B cell (primary cell): Measurements from ENCODE around the gene NCLN. TPM values are rescaled to one million over a fixed set of nuclear protein-coding genes. Genes with fewer than 3 reads are reported as not detected.

Experiments
- ATAC-seq: fragments of 200-7000 bp; cut with Tn5 transposase; one replicate; pipeline ENCODE4 v1.10.0; 2021; ENCODE audit warnings: low read depth, mild to moderate bottlenecking, moderate number of reproducible peaks, moderate library complexity
- CTCF ChIA-PET: fragments of 350-600 bp; sonication (Branson Sonifier 250); formaldehyde crosslinking; loops from one replicate; lab custom pipeline; 2021; ENCODE audit warnings: antibody characterized with exemption, inconsistent platforms; lab: Charles Lee
- POLR2A ChIA-PET: fragments of 350-600 bp; sonication (Branson Sonifier 250); formaldehyde crosslinking; loops from one replicate; lab custom pipeline; 2021; ENCODE audit warnings: antibody characterized with exemption; lab: Charles Lee
- DNase-seq: peaks from one replicate; pipeline ENCODE4 v3.0.0; 2013
- H2AFZ ChIP-seq: 2 replicates; pipeline ENCODE4 v1.6.1; 2012; ENCODE audit warnings: mild to moderate bottlenecking, low read depth, low read length; ENCODE audit not compliant: insufficient read depth, poor library complexity, severe bottlenecking
- H3K27ac ChIP-seq, 2 donors: 1 replicate in 1 of 2; 2 replicates in 1 of 2; pipeline ENCODE4 v1.5.1; 2012 to 2013; ENCODE audit warnings: low read length in 2 of 2, mild to moderate bottlenecking in 2 of 2, moderate library complexity in 1 of 2
- H3K27me3 ChIP-seq, 4 experiments: fragments of 200-600 bp in 1 of 4; sonication (generic) in 1 of 4; replicated peaks in 1 of 4; 1 replicate in 2 of 4; 2 replicates in 2 of 4; pipeline versions ENCODE4 v1.6.1 to v1.7.0; 2013 to 2016; ENCODE audit warnings: low read length in 3 of 4, mild to moderate bottlenecking in 2 of 4, mixed read lengths in 1 of 4, moderate library complexity in 1 of 4; ENCODE audit not compliant: insufficient read depth in 4 of 4, control insufficient read depth in 3 of 4; ENCODE audit errors: control extremely low read depth in 1 of 4
- H3K36me3 ChIP-seq, 2 experiments: replicated peaks in 1 of 2; 1 replicate in 1 of 2; 2 replicates in 1 of 2; pipeline versions ENCODE4 v1.6.1 to v1.7.1; 2013; ENCODE audit warnings: low read length in 1 of 2; ENCODE audit not compliant: insufficient read depth in 2 of 2, control insufficient read depth in 1 of 2; ENCODE audit errors: control extremely low read depth in 1 of 2, extremely low read depth in 1 of 2
- H3K4me1 ChIP-seq, 2 donors: fragments of 200-600 bp in 1 of 2; sonication (generic) in 1 of 2; 1 replicate in 1 of 2; 2 replicates in 1 of 2; pipeline versions ENCODE4 v1.5.1 to v1.6.1; 2013 to 2017; ENCODE audit warnings: low read length in 2 of 2; ENCODE audit not compliant: control insufficient read depth in 2 of 2, insufficient read depth in 2 of 2
- H3K4me2 ChIP-seq: replicated peaks from 2 replicates; pipeline ENCODE3; 2012; ENCODE audit warnings: mild to moderate bottlenecking, low read depth, low read length; ENCODE audit not compliant: poor library complexity, severe bottlenecking
- H3K4me3 ChIP-seq, 5 experiments: fragments of 200-600 bp in 1 of 5; sonication (generic) in 1 of 5; 1 replicate in 3 of 5; 2 replicates in 2 of 5; pipeline versions ENCODE4 v1.5.1 to v1.7.0; 2011 to 2016; ENCODE audit warnings: low read length in 4 of 5, mild to moderate bottlenecking in 4 of 5, low read depth in 2 of 5, control low read depth in 1 of 5, moderate library complexity in 1 of 5; ENCODE audit not compliant: insufficient read depth in 1 of 5; ENCODE audit errors: control extremely low read depth in 1 of 5, extremely low read depth in 1 of 5
- H3K79me2 ChIP-seq: fragments of 200-600 bp; sonication (generic); one replicate; pipeline ENCODE4 v1.6.0; 2016; ENCODE audit warnings: low read length; ENCODE audit not compliant: control insufficient read depth, insufficient read depth
- H3K9ac ChIP-seq: fragments of 200-600 bp; sonication (generic); 2 replicates; pipeline ENCODE4 v1.6.1; 2017; ENCODE audit warnings: mild to moderate bottlenecking, low read length, moderate library complexity
- H3K9me3 ChIP-seq, 3 donors: one replicate each; pipeline versions ENCODE4 v1.6.1 to v1.7.1; 2013; ENCODE audit warnings: low read length in 2 of 3; ENCODE audit not compliant: control insufficient read depth in 2 of 3, insufficient read depth in 1 of 3; ENCODE audit errors: control extremely low read depth in 1 of 3
- H4K20me1 ChIP-seq: 2 replicates; pipeline ENCODE4 v1.6.0; 2012; ENCODE audit warnings: mild to moderate bottlenecking, low read length; ENCODE audit not compliant: insufficient read depth, control insufficient read depth, poor library complexity, severe bottlenecking
- H3K27ac Mint-ChIP-seq: one replicate; pipeline ENCODE4 v1.8.0; 2021; ENCODE audit warnings: mixed read lengths
- H3K27me3 Mint-ChIP-seq: one replicate; pipeline ENCODE4 v1.8.0; 2021; ENCODE audit warnings: mixed read lengths
- H3K4me1 Mint-ChIP-seq: one replicate; pipeline ENCODE4 v1.8.0; 2021; ENCODE audit warnings: mixed read lengths
- H3K4me3 Mint-ChIP-seq: one replicate; pipeline ENCODE4 v1.8.0; 2021; ENCODE audit warnings: mixed read lengths
- H3K9me3 Mint-ChIP-seq: one replicate; pipeline ENCODE4 v1.8.0; 2022; ENCODE audit warnings: mixed read lengths; ENCODE audit not compliant: insufficient read depth
- CTCF ChIP-seq: fragments of 200-600 bp; IDR thresholded peaks from one replicate; pipeline ENCODE4 v1.8.0; 2022; ENCODE audit warnings: antibody characterized with exemption, mild to moderate bottlenecking
- EZH2 ChIP-seq: IDR thresholded peaks from 2 replicates; pipeline ENCODE4 v1.6.1; 2012; ENCODE audit warnings: borderline replicate concordance, low read depth, mild to moderate bottlenecking, moderate library complexity, low read length; ENCODE audit not compliant: insufficient read depth, poor library complexity, severe bottlenecking
- WGBS: methylation state at CpG from one replicate; pipeline ENCODE4 v1.1.5; 2013; ENCODE audit warnings: missing lambda C conversion rate; ENCODE audit not compliant: insufficient coverage; 5-methylcytosine and 5-hydroxymethylcytosine counted together
- intact Hi-C: fragments of 100-400 bp; cut with micrococcal nuclease; formaldehyde crosslinking; loops from one replicate; pipeline ENCODE4 v1.10.0; 2022
- polyA plus RNA-seq: library from polyadenylated mRNA; depleted of rRNA; stranded (reverse); fragments of >200 nt; gene quantifications from 2 replicates; pipeline ENCODE4 v1.2.3, GENCODE V29; 2012
- total RNA-seq, 2 donors: library from RNA; stranded (reverse); fragments of 120-200 nt in 1 of 2; gene quantifications; 1 replicate in 1 of 2; 2 replicates in 1 of 2; pipeline versions ENCODE4 v1.2.3 to v1.2.4, GENCODE V29; 2013 to 2022

The NCLN gene
- total and polyA plus RNA-seq, 2 donors (not counting 1 experiment from before 2014, with no cell fraction given) = 55.0 to 82.0 TPM

GRCh38 chr19:3135961-3136683 lies 49.6 kb upstream of the NCLN start, which contains the start of gene GNA15:
TSS of gene GNA15 (plus strand) at chr19:3136033. CDS start at chr19:3136451, 418 bp downstream.
- WGBS = 2% methylated on average over 30 of the region's 40 CpGs
- peak within 1 kb of the TSS; percentile 29 for H3K4me3 Mint-ChIP-seq
- DNase-seq (peak; percentile 68), ATAC-seq (peak; percentile 41)
- peaks cover 31% of the 10 kb centered on the region for H3K4me1 Mint-ChIP-seq
- no peak within 1 kb of the TSS for H3K27ac Mint-ChIP-seq
- peak within 1 kb of the TSS; percentile 48 for H3K9ac ChIP-seq
- no peaks in the 10 kb centered on the region for H3K9me3 Mint-ChIP-seq
- peaks cover 7% of the 10 kb centered on the region for H3K27me3 Mint-ChIP-seq
- H2AFZ ChIP-seq = peak within 1 kb of the TSS; percentile 54
- no peaks in the 10 kb centered on the region for H3K79me2 ChIP-seq
- intact Hi-C loops = no loop called here
- H4K20me1 ChIP-seq = no peaks in the 10 kb centered on the region
- POLR2A ChIA-PET = interaction anchor here (0.7 kb wide), 1 partner anchor 41 kb away, joined by 3 read pairs; no protein-coding TSS in a partner anchor
- no peak within 1 kb of the TSS for H3K27ac ChIP-seq
- H3K4me2 ChIP-seq = peak within 1 kb of the TSS; percentile 79
- peaks cover 36 to 37% of the 10 kb centered on the region in 2 donors for H3K4me1 ChIP-seq
- no peak for TF ChIP-seq EZH2
- peak within 1 kb of the TSS; percentile 2 to 41 (median 20) for H3K4me3 ChIP-seq
- peaks cover 0 to 28% (median 12%) of the 10 kb centered on the region in 4 experiments for H3K27me3 ChIP-seq
- CTCF ChIA-PET = interaction anchor here (1.2 to 1.9 kb wide), 3 partner anchors 8 to 27 kb away, joined by 3 to 6 read pairs (median 5); no protein-coding TSS in a partner anchor
- no peaks in the 10 kb centered on the region for H3K36me3 ChIP-seq
- H3K9me3 ChIP-seq = no peaks in the 10 kb centered on the region

- Mint-ChIP-seq H3K27me3 (peaks cover 7% of the 10 kb centered on the region), H3K27ac (no peak overlapping the region), H3K4me3 (peak overlapping the region; percentile 29), H3K4me1 (peaks cover 31% of the 10 kb centered on the region), H3K9me3 (no peaks in the 10 kb centered on the region)
- WGBS = 25% methylated on average over 13 of the region's 16 CpGs
- Histone ChIP-seq H4K20me1 (no peaks in the 10 kb centered on the region), H3K4me3 (peak overlapping the region in 1 of 5 experiments; percentile 7), H3K27ac (no peak overlapping the region), H2AFZ (peak overlapping the region; percentile 54), H3K79me2 (no peaks in the 10 kb centered on the region), H3K4me2 (peak overlapping the region; percentile 79), H3K36me3 (no peaks in the 10 kb centered on the region), H3K9me3 (no peaks in the 10 kb centered on the region), H3K4me1 (peaks cover 41% of the 10 kb centered on the region in 2 donors), H3K27me3 (peaks cover 0 to 28% (median 12%) of the 10 kb centered on the region in 4 experiments), H3K9ac (peak overlapping the region; percentile 48)
- no peak for ATAC-seq
- intact Hi-C loops = no loop called here
- TF ChIP-seq EZH2 (no peak), CTCF (no peak)
- ChIA-PET POLR2A (no interaction called here), CTCF (interaction anchor here (0.8 to 1.2 kb wide), 2 partner anchors 8 to 11 kb away, joined by 3 to 6 read pairs; no protein-coding TSS in a partner anchor)
- no peak for DNase-seq
These were observed 49.1 kb upstream of the NCLN start for GRCh38 chr19:3136684-3137055.
